ENCODE measurements around the gene OR10G6. TPM values are rescaled to one million over a fixed set of nuclear protein-coding genes. Genes with fewer than 3 reads are reported as not detected.

OR10G6 gene, protein sequence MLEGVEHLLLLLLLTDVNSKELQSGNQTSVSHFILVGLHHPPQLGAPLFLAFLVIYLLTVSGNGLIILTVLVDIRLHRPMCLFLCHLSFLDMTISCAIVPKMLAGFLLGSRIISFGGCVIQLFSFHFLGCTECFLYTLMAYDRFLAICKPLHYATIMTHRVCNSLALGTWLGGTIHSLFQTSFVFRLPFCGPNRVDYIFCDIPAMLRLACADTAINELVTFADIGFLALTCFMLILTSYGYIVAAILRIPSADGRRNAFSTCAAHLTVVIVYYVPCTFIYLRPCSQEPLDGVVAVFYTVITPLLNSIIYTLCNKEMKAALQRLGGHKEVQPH
- total RNA-seq: not detected in 2 replicates

DNA sequence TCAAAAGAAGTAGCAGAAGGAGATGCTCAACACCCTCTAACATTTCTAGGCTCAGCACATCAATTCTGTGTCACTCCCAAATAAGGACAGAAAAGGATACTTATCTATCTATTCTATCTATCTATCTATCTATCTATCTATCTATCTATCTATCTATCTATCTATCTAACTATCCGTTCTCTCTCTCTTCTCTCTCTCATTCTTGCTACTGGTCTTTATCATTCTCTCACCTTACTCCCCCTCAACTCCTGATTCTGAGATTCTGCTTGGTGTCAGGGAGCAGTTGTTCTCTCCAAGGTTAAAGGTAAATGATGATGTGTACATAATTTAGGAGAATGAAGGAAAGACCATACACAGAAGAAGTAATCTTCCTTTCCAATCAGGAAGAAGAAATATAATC, at the start of gene OR10G6:
Gene OR10G6, minus strand, starts transcription at position 43 of the 400 bp plus-strand sequence. Its CDS starts 0 bp downstream, at position 43.

DNA sequence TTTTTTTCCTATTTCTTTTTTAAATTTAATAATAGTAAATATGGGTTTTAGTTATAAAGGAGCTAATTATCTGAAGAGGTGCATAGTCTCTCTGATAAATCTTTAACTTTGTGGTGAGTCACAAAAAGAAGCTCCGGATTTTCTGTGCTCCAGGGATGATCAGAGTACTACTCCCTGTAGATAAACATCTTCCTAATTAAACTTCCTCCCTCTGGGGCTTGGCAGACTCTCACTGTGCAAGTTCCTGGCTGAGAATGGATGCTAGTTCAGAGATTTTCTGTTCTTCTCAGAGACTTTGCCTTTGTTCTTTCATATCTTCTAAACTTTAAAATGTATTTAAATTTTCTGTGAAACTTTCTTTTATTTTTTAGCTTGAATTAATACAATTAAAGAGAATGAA, 46.3 kb upstream of the OR10G6 start, which contains the start of gene OR10G7:
Gene OR10G7, minus strand, starts transcription at position 72 of the 400 bp plus-strand sequence. CDS start 2,324 bp downstream, outside the sequence.

DNA sequence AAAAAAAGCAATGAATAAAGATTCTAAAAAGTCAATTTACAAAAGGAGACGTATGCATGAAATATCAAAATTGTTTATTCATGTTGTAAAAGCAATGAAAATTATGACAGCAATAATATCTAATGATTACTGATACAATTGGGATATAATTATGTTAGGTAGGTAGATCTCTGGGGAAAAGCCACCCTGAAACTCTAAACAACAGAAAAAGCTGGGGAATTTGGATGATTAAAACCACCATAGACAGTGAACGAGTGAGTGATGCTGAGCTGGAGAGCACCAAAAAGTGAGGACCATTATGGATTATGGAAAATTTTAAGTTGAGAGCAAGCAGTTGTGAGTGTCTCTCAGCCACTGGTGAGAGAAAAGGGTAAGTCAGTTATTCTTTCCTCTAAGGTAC, 31.5 kb upstream of the OR10G6 start, which contains the start of gene OR10G8:
Gene OR10G8, plus strand, starts transcription at position 301 of the 400 bp plus-strand sequence. CDS start 2,825 bp downstream, outside the sequence.

DNA sequence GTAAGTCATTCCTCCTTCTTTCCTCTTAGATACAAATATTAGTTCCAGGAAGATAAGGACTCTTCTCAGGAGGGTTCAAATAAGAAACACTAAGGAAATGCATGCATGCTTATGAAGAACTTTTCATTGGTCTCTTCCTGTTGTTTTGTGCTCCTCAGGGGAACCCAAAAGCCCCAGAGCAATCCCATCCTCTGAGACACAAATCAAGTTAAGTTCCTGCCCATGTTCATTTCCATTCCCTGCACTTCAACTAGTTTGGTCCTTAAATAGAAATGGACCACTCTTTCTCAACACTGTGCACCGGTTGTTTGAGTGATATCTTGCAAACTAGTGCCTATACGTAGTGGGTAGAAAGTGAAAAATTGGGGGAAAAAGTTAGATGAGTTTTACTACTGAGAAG, 17.7 kb upstream of the OR10G6 start, which contains the start of gene OR10G4:
Gene OR10G4, plus strand, starts transcription at position 301 of the 400 bp plus-strand sequence. CDS start 2,578 bp downstream, outside the sequence.

DNA sequence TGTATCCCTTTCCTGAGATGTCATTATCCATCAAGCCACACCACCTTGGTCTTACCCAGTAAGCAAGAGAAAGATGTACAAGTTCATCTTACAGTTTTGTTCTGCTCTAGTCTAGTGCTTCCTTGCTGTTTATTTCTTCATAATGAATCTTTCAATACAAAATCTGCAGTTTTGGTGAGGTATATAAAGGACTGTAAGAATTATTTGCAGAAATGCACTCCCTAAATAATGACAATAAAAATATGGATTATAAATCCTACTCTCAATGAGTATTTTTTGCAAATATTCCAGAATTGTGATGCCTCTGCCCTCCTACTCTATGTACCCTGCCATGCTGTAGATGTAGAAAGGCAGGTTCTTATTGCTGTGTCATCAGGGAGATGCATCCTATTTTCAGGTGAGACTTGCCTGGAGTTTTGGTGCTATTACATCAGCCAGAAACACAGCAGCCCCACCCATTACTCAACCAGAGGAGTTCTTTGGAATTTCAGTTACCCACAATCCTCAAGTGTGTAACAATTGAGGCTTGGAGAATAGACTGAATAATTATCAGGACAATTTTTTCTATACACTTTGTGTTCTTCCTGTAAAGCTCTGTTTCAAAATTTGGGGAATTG, 17.1 kb downstream of the OR10G6 start, which contains the start of gene OR10S1:
Gene OR10S1, minus strand, starts transcription at position 51 of the 617 bp plus-strand sequence. CDS start 117 bp downstream, outside the sequence.

Other genes with a start within 250 kb of the OR10G6 start
- not detected in 2 replicates for gene OR6X1, start 240.6 kb downstream of the OR10G6 start, total RNA-seq
- not detected in 2 replicates for gene OR6M1, start 188.8 kb downstream of the OR10G6 start, total RNA-seq
- gene TMEM225, start 109.5 kb downstream of the OR10G6 start, total RNA-seq: not detected in 2 replicates
- not detected in 2 replicates for gene OR8D4, start 93.0 kb downstream of the OR10G6 start, total RNA-seq
- not detected in 2 replicates for gene OR4D5, start 55.5 kb downstream of the OR10G6 start, total RNA-seq
- gene OR6T1, start 51.3 kb downstream of the OR10G6 start, total RNA-seq: not detected in 2 replicates
- not detected in 2 replicates for gene OR10S1, start 17.4 kb downstream of the OR10G6 start, total RNA-seq
- gene OR10G4, start 17.8 kb upstream of the OR10G6 start, total RNA-seq: not detected in 2 replicates
- gene OR10G9, start 27.9 kb upstream of the OR10G6 start, total RNA-seq: not detected in 2 replicates
- gene OR10G8, start 31.6 kb upstream of the OR10G6 start, total RNA-seq: not detected in 2 replicates
- not detected in 2 replicates for gene OR10G7, start 46.2 kb upstream of the OR10G6 start, total RNA-seq
- gene VWA5A, start 120.3 kb upstream of the OR10G6 start, total RNA-seq: 2.9 and 3.0 TPM in 2 replicates
- not detected in 2 replicates for gene OR10D3, start 188.2 kb upstream of the OR10G6 start, total RNA-seq
- not detected in 2 replicates for gene OR8G1, start 245.9 kb upstream of the OR10G6 start, total RNA-seq

Data from smooth muscle cell of the umbilical artery (primary cell).